GM13976 (cell line): ENCODE measurements around the gene KLF18.
A peak's percentile ranks its signal among the peaks of the same experiment; 100 is the strongest.

ENCODE experiments used
- DNase-seq: peaks from one replicate; pipeline ENCODE4 v3.0.0; 2012; ENCODE audit warnings: low spot score
- in situ Hi-C: fragments of 300-500 bp; cut with MboI; formaldehyde crosslinking; loops from one replicate; pipeline ENCODE4 v1.12.0; 2022; ENCODE audit warnings: low sequenced_read_pairs, mixed read lengths, inconsistent platforms; ENCODE audit not compliant: unreplicated experiment
- TF ChIP-seq, protein P1 (sequence below): IDR thresholded peaks from 2 replicates; pipeline ENCODE4 v1.5.1; 2012; ENCODE audit warnings: borderline replicate concordance, mild to moderate bottlenecking; ENCODE audit not compliant: insufficient read depth; ENCODE audit errors: extremely low read depth, missing control alignments, control extremely low read depth

KLF18 gene

DNA sequence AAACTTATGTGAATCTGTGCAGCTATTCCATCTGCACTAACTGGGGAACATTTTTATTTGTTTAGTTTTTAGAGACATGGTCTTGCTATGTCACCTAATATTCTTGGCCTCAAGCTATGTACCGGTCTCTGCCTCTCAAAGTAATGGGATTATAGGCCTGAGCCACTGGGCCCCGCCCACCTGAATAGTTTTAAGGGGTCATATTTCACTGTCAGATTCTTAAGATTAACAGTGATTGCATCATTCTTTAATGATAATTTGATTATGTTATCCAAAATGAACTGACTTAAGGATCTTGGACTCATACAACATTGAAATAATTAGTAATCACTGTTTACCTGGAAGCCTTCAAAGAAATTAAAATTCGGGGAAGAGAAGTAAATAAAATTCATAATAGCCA lies 12.6 kb upstream of the KLF18 start:
- TF ChIP-seq, protein P1, sequence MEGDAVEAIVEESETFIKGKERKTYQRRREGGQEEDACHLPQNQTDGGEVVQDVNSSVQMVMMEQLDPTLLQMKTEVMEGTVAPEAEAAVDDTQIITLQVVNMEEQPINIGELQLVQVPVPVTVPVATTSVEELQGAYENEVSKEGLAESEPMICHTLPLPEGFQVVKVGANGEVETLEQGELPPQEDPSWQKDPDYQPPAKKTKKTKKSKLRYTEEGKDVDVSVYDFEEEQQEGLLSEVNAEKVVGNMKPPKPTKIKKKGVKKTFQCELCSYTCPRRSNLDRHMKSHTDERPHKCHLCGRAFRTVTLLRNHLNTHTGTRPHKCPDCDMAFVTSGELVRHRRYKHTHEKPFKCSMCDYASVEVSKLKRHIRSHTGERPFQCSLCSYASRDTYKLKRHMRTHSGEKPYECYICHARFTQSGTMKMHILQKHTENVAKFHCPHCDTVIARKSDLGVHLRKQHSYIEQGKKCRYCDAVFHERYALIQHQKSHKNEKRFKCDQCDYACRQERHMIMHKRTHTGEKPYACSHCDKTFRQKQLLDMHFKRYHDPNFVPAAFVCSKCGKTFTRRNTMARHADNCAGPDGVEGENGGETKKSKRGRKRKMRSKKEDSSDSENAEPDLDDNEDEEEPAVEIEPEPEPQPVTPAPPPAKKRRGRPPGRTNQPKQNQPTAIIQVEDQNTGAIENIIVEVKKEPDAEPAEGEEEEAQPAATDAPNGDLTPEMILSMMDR: no peak
- no peak for DNase-seq
- in situ Hi-C loops: no loop called here

DNA sequence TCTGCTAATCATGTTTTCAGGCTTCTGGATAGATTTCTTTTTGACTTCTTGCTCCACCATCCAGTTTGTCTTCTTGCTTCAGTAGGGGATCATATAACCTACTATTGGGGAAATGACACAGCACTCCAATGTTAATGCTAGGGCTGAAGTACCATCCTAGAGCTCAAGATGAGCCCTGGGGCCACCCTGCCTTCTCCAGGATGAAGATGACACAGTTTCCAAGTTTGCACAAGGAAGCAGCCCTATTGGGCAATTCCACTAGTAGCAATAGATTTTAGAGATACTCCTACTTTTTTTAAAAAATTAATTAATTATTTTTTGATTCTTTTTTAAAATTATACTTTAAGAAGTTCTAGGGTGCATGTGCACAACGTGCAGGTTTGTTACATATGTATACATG lies 11.3 kb upstream of the KLF18 start:
- TF ChIP-seq, protein P1: no peak
- DNase-seq: no peak
- in situ Hi-C loops: no loop called here

DNA sequence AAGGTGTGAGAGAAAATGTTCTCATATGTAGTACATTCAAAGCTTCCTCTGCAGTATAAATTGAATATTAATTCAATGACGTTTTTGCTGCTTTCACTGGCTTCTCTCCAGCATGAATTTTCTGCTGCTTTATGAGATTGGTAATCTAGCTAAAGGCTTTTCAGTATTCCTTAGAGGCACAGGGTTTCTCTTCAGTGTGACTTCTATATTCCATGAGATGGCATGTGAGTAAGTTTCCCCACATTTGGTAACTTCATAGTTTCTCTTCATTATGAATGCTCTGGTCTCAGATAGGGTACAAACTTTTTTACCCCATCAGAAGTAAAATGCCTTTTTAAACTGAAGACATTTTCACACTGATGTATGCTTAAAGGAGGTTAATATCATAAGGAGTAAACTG lies 10.4 kb upstream of the KLF18 start:
- in situ Hi-C loops: no loop called here
- DNase-seq: no peak
- TF ChIP-seq, protein P1: no peak

DNA sequence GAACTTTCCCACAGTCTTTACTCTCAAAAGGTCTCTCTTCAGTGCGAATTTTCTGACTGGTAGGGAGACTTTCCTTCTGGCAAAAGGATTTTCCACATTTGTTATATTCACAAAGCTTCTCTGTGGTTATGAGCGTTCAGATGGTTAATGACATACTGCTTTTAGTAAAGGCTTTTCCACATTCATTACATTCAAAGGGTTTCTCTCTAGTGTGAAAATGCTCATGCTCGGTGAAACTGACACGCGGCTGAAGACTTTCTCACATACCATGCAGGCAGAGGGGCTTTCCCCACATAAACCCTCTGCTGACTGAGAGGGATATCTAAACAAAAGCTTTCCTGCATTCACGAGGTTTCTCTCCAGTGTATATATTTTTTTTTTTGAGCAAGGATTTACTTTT lies 9.9 kb upstream of the KLF18 start:
- TF ChIP-seq, protein P1: no peak
- peak; percentile 45 for DNase-seq
- in situ Hi-C loops: no loop called here

DNA sequence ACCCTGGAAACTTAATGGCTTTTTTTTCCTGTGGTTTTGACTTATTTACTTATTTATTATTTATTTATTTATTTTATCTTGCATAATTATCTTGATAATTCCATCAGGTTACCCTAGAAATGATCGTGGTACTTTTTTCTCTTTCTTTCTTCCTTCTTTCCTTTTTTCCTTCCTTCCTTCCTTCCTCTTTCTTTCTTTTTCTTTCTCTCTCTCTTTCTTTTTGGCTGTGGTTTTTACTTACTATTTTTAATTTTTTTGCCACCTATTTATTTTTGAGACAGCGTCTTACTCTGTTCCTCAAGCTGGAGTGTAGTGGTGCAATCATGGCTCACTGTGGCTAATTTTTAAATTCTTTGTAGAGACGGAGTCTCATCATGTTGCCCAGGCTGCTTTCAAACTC lies 6.2 kb upstream of the KLF18 start:
- in situ Hi-C loops: no loop called here
- TF ChIP-seq, protein P1: no peak
- no peak for DNase-seq

DNA sequence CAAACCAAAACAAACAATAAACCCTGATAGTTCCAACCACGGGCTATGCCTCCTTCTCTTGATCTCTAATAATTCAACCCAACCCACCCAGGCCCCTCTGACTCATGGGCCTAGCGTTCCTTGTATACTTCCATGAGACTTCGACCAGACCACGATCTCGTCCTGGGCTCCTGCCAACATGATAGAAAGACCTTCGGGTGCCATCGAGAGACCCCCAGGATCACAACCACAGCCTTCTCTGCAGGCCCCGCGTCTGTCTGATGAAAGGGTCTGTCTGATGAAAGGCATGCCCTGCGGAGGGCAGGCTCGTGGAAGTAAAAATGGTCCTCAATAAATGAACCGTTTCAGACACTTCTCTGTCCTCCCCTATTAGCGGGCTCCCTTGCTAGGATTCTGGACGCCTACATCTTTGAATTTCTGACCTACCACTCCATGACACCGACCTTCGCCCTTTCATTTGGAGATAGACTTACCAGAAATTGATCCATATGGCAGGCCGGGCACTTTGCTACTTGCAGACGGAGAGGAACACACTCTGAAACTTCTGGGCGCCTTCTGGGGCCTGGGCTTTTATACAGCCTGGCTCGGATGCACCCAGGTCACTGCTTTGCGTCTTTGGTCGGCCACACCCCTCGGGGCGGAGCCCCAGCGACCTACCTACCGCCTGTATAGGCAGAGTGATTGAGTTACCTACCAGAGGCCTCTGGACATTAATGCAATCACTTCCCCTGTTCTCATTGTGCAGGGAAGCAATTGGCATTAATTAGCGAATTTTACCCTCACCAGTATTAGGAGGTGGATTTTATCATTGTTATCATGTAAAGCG lies 5.3 kb upstream of the KLF18 start:
- TF ChIP-seq, protein P1: no peak
- no peak for DNase-seq

More for the DNA sequence above, 5.3 kb upstream of the KLF18 start:
- in situ Hi-C loops: no loop called here
